COR-L47 (cell line): ENCODE data around the gene ANTKMT.
"Not testable (repeated sequence)": the region's sequence is repeated elsewhere in the genome, so short reads cannot be mapped to it uniquely, and the experiment has no call there.

Experiments used
- DNase-seq: peaks from one replicate; lab custom pipeline; 2025; lab: John Stamatoyannopoulos, UW

The ANTKMT gene

GRCh38 chr16:681746-682427 is 39.1 kb upstream of the ANTKMT start:
- no peak for DNase-seq

GRCh38 chr16:682493-683395 is 38.2 kb upstream of the ANTKMT start:
- no peak for DNase-seq

GRCh38 chr16:683396-684070 is 37.4 kb upstream of the ANTKMT start:
- no peak for DNase-seq

GRCh38 chr16:684071-684794 is 36.7 kb upstream of the ANTKMT start, which contains the start of gene JMJD8:
Gene JMJD8, minus strand, starts transcription at chr16:684334. Its CDS starts 15 bp downstream, at chr16:684319.
- DNase-seq, result peak; percentile 98

GRCh38 chr16:684961-685696 is 35.8 kb upstream of the ANTKMT start:
- DNase-seq, result peak; percentile 96

- peak; percentile 72 for DNase-seq
Observed at GRCh38 chr16:685967-686366, 35.0 kb upstream of the ANTKMT start.

- DNase-seq, result no peak
Observed at GRCh38 chr16:686459-687260, 34.3 kb upstream of the ANTKMT start.

GRCh38 chr16:687499-687898 is 33.4 kb upstream of the ANTKMT start:
- DNase-seq, result no peak

GRCh38 chr16:689175-689897 is 31.6 kb upstream of the ANTKMT start:
- DNase-seq, result no peak

- not testable (repeated sequence) for DNase-seq
Observed at GRCh38 chr16:691242-691641, 29.7 kb upstream of the ANTKMT start.

GRCh38 chr16:692356-693108 is 28.4 kb upstream of the ANTKMT start:
- DNase-seq, result no peak

- DNase-seq, result no peak
Observed at GRCh38 chr16:693364-693763, 27.6 kb upstream of the ANTKMT start.

- no peak for DNase-seq
Observed at GRCh38 chr16:693766-694165, 27.2 kb upstream of the ANTKMT start.

GRCh38 chr16:694187-694862 is 26.6 kb upstream of the ANTKMT start:
- DNase-seq, result no peak

- peak; percentile 72 for DNase-seq
Observed at GRCh38 chr16:694863-695354, 26.0 kb upstream of the ANTKMT start.

- peak; percentile 97 for DNase-seq
Observed at GRCh38 chr16:695355-696089, 25.4 kb upstream of the ANTKMT start.

- DNase-seq, result no peak
Observed at GRCh38 chr16:698911-699671, 21.9 kb upstream of the ANTKMT start.
